HepG2 (cell line): Measurements from ENCODE around the gene KIF17.

Source experiments
- BHLHE40 ChIP-seq: IDR thresholded peaks from 2 replicates; pipeline ENCODE4 v1.6.1; 2011; ENCODE audit warnings: low read length, improper control_type of control experiment
- ESRRA ChIP-seq: sonication (generic); formaldehyde crosslinking; IDR thresholded peaks from 2 replicates; pipeline ENCODE4 v1.5.1; 2020; ENCODE audit warnings: mild to moderate bottlenecking, low read depth, missing genetic modification reagents
- GABPA ChIP-seq, 2 experiments: IDR thresholded peaks; 2 replicates each; pipeline ENCODE4 v1.6.1; 2011 to 2016; ENCODE audit warnings: low read depth in 2 of 2, low read length in 1 of 2, missing biosample characterization in 1 of 2, missing genetic modification characterization in 1 of 2
- HNF4A ChIP-seq: sonication (generic); formaldehyde crosslinking; IDR thresholded peaks from 2 replicates; pipeline ENCODE4 v1.4.0; 2020; ENCODE audit warnings: missing genetic modification reagents
- NFRKB ChIP-seq: fragments of 450-650 bp; IDR thresholded peaks from 2 replicates; pipeline ENCODE4 v1.6.1; 2017
- PLRG1 ChIP-seq: fragments of 450-650 bp; conservative IDR thresholded peaks from 2 replicates; pipeline ENCODE4 v1.6.1; 2016
- SMC3 ChIP-seq: IDR thresholded peaks from 2 replicates; pipeline ENCODE4 v1.6.1; 2011; ENCODE audit warnings: low read length, improper control_type of control experiment
- SUZ12 ChIP-seq: fragments of 150-350 bp; IDR thresholded peaks from 2 replicates; pipeline ENCODE4 v1.6.1; 2014; ENCODE audit warnings: low read depth, low read length
- ZNF274 ChIP-seq: sonication (generic); formaldehyde crosslinking; IDR thresholded peaks from 2 replicates; pipeline ENCODE4 v1.5.1; 2020; ENCODE audit warnings: mild to moderate bottlenecking, missing genetic modification reagents
- ZSCAN30 ChIP-seq: sonication (generic); formaldehyde crosslinking; IDR thresholded peaks from 2 replicates; pipeline ENCODE4 v1.5.0; 2020; ENCODE audit warnings: mild to moderate bottlenecking, missing genetic modification reagents
- ZSCAN9 ChIP-seq: IDR thresholded peaks from 2 replicates; pipeline ENCODE4 v1.6.1; 2016; ENCODE audit warnings: borderline replicate concordance
- TF ChIP-seq, protein P1 (sequence below): sonication (generic); formaldehyde crosslinking; IDR thresholded peaks from 2 replicates; pipeline ENCODE4 v1.9.0; 2022; ENCODE audit warnings: low read depth, missing genetic modification reagents
- TF ChIP-seq, protein P2 (sequence below), 2 experiments: IDR thresholded peaks; 2 replicates each; pipeline ENCODE4 v1.6.1; 2011 to 2012; ENCODE audit warnings: low read length in 2 of 2, borderline replicate concordance in 1 of 2, low read depth in 1 of 2, mild to moderate bottlenecking in 1 of 2, moderate library complexity in 1 of 2

DNA sequence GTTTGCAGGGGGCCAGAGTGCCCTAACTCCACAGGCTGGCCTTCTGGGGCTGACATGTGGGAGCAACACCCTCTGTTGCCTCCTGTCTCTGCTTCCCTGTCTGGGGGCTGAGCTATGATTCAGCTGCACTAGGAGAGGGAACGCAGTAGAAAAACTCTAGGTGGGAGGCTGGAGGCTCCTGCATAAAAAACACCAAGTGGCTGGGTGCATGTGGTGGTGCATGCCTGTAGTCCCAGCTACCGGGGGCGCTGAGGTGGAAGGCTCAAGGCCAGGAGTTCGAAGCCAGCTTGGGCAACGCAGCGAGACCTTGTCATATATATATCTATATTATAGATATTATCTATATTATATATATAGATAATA, 5.6 kb downstream of the KIF17 start:
- TF ChIP-seq ZSCAN9 (CRISPR knock-in tag) (no peak), ZNF274 (no peak), BHLHE40 (no peak), SMC3 (no peak), ESRRA (CRISPR knock-in tag) (no peak), NFRKB (no peak), ZSCAN30 (CRISPR knock-in tag) (no peak), SUZ12 (no peak), GABPA (IDR thresholded peaks at IDR 0.05; ENCODE audit: low read depth, low read length) (no peak), GABPA (CRISPR knock-in tag; IDR thresholded peaks at IDR 0.05; ENCODE audit: low read depth) (no peak), PLRG1 (no peak), HNF4A (CRISPR knock-in tag) (no peak)
- TF ChIP-seq, protein P1, sequence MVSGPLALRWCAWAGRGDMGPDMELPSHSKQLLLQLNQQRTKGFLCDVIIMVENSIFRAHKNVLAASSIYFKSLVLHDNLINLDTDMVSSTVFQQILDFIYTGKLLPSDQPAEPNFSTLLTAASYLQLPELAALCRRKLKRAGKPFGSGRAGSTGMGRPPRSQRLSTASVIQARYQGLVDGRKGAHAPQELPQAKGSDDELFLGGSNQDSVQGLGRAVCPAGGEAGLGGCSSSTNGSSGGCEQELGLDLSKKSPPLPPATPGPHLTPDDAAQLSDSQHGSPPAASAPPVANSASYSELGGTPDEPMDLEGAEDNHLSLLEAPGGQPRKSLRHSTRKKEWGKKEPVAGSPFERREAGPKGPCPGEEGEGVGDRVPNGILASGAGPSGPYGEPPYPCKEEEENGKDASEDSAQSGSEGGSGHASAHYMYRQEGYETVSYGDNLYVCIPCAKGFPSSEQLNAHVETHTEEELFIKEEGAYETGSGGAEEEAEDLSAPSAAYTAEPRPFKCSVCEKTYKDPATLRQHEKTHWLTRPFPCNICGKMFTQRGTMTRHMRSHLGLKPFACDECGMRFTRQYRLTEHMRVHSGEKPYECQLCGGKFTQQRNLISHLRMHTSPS (CRISPR knock-in tag): no peak
- TF ChIP-seq, protein P2, sequence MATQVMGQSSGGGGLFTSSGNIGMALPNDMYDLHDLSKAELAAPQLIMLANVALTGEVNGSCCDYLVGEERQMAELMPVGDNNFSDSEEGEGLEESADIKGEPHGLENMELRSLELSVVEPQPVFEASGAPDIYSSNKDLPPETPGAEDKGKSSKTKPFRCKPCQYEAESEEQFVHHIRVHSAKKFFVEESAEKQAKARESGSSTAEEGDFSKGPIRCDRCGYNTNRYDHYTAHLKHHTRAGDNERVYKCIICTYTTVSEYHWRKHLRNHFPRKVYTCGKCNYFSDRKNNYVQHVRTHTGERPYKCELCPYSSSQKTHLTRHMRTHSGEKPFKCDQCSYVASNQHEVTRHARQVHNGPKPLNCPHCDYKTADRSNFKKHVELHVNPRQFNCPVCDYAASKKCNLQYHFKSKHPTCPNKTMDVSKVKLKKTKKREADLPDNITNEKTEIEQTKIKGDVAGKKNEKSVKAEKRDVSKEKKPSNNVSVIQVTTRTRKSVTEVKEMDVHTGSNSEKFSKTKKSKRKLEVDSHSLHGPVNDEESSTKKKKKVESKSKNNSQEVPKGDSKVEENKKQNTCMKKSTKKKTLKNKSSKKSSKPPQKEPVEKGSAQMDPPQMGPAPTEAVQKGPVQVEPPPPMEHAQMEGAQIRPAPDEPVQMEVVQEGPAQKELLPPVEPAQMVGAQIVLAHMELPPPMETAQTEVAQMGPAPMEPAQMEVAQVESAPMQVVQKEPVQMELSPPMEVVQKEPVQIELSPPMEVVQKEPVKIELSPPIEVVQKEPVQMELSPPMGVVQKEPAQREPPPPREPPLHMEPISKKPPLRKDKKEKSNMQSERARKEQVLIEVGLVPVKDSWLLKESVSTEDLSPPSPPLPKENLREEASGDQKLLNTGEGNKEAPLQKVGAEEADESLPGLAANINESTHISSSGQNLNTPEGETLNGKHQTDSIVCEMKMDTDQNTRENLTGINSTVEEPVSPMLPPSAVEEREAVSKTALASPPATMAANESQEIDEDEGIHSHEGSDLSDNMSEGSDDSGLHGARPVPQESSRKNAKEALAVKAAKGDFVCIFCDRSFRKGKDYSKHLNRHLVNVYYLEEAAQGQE (IDR thresholded peaks at IDR 0.05; ENCODE audit: borderline replicate concordance in 1 of 2, low read depth in 1 of 2, low read length in 2 of 2): no peak
